NCI-H510A treated with DMSO at 0.1 percent for 48 hours (cell line): Measurements from ENCODE around the gene ELFN1.
"Not testable (repeated sequence)": the region's sequence is repeated elsewhere in the genome, so short reads cannot be mapped to it uniquely, and the experiment has no call there.

Experiments used
- DNase-seq: peaks from one replicate; lab custom pipeline; 2025; lab: John Stamatoyannopoulos, UW

ELFN1 gene

DNA sequence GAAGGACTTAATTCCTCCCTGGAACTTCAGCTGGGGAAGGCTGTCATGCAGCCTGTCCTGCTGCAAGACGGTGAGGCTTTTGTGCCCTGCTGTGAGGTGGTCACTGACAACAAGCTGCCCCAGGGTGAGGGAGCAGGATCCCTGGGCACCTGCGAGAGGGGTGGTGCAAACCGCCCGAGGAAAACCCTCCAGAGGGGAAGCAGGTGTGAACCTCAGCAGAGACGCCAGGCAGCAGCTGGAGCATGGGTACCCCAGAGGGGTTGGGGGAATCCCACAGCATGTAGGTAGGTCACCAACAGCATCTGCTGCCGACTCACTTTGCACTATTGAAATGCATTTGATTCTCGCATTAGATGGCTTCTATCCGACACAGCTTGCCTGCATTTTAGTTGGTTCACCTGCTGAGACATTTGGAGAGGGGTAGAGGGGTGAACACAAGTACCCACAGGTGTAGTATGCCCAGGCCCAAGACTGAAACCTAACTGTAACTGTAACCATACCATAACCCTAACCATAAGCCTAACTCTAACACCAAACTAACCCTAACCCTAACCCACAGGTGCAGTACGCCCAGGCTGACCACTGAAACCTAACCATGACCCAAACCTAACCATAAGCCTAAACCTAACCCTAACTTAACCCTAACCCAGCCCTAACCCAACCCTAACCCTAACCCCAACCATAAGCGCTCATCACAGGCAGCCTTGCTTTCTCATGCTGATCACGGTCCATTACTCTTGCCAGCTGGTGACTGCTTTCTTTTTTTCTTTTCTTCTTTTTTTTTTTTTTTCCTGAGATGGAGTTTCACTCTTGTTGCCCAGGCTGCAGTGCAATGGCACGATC, 85.9 kb downstream of the ELFN1 start:
- DNase-seq, result no peak

DNA sequence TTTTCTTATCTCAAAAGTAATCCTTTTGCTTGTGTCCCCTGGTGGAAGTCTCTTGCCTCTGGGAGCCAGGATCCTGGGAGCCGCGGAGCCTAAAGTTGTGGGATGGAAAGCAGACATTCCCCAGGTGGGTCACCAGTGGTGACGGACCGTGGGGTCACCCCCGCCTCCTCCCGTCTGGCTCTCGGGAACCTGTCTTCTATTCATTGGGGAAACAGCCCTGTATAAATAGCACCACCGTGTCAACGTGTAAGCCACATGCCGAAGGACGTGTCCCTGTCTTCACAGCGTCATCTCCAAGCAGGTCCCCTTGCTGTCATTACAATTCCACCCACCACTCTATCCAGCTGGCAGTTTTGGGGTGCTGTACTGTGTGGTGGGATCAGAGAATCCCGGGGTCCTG, 87.5 kb downstream of the ELFN1 start:
- no peak for DNase-seq

DNA sequence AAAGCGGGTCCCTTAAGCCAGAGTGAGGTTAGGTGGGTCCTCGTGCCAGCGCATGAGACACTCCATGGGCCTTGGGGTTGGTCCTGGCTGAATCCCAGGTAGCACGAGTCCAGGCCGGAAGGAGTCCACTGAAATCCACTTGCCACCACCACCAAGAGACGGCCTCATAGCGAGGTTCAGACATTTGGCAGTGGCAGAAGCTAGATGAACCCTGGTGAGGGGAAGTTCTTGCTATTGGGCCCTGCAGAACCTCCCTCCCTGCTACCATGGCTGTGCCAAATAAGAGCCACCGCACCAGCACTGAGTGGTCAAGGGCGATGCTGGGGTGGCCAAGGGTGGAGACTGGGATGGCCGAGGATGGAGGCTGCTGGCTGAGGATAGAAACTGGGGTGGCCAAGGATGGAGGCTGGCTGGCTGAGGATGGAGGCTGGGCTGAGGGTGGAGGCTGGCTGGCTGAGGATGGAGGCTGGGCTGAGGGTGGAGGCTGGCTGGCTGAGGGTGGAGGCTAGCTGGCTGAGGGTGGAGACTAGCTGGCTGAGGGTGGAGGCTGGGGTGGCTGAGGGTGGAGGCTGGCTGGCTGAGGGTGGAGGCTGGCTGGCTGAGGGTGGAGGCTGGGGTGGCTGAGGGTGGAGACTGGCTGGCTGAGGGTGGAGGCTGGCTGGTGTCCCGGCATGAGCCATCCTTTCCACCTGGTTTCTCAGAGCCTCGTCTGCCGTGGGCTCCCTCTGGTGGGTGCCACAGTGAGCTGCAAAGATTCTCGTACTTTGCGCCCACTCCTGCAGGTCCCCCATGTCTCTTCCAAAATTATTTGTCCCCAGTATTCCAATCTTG, 88.2 kb downstream of the ELFN1 start:
- peak; percentile 28 for DNase-seq

DNA sequence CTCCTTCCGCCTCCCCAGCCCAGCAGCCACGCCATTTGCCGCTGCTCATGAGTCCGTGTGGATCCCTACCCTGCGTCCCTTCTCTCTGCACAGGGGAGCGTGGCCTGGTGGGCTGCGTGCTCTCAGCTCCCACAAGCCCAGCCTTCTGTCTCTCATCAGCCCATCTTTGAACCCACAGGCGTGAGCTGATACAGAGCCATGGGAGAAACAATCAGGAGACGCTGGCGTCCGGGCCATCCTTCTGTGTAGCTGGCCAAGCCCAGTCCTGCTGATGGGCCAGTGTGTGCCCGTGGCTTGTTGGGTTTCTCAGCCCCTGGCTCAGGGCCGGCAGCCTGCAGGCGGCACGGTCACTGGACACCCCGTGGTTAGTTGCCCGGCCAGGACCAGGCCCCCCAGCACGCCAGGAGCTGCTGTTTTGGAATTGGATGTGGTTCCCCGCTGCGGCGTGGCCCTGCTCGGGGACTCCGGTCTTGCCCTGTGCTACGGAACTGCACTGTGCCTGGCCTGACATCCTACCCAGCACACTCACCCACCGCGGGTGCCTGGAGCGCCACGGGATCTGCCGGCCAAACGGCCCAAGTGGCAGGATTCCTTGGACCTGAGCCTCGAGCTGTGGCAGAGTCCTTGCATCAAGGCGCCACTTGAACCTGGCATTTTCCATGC, 88.9 kb downstream of the ELFN1 start:
- DNase-seq, result no peak

DNA sequence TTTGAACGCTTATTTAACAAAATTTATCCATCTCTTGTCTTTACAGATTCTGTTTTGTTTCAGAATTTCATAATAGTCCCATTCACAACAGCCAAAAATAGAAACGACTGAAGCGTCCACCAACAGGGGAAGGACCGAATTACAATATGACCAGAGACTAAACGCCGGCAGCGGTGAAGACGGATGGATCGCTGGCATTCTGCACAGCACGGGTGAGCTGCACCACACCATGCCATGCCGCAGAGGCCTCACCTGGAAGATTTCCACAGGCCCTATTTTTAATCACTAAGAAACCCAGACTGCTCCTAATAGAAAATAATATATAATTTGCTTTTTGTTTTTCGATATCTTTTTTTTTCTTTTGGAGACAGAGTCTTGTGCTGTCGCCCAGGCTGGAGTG, 91.0 kb downstream of the ELFN1 start:
- no peak for DNase-seq

DNA sequence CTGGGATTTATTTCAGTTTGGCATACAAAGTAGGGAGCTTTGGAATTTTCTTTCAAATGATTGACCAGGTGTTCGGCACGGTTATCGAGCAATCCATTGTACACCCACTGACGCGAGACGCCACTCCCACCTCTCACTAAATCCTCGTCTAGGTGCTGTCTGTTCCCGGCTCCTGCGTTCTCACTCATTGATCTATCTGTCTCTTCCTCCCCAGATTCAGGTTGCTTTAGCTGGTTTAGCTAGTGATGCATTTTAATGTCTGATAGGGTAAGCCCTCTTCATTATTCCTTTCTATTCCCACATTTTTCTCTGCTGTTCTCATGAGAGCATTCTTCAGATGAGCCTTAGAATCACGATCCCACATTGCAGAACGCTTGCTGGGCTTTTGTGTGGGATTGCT, 91.7 kb downstream of the ELFN1 start:
- no peak for DNase-seq

DNA sequence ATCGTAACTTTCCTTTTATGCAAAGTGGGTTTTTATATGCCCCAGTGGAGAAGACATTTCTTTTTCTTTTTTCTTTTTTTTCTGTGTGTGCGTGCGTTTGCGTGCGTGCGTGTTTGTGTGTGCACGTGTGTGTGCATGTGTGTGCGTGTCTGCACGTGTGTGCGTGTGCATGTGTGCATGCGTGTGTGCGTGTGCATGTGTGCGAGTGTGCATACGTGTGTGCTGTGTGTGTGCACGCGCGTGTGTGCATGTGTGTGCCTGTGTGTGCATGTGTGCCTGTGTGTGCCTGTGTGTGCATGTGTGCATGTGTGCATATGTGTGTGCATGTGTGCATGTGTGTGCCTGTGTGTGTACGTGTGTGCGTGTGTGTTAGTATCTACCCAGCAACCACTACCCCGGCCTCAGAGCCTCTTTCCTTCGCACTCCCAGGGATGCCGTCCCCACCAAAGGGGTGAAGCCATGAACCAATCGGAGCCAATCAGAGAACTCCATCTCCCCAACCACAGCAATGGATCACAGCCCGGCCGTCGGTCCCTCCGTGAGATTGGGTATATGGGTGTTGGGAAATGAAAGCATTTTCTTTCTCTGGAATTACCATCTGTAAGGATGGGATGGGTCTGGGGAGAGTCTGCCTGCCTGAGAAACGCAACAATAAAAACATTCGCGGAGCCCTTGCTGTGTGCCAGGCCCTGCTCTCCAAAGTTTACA, 92.3 kb downstream of the ELFN1 start:
- no peak for DNase-seq

DNA sequence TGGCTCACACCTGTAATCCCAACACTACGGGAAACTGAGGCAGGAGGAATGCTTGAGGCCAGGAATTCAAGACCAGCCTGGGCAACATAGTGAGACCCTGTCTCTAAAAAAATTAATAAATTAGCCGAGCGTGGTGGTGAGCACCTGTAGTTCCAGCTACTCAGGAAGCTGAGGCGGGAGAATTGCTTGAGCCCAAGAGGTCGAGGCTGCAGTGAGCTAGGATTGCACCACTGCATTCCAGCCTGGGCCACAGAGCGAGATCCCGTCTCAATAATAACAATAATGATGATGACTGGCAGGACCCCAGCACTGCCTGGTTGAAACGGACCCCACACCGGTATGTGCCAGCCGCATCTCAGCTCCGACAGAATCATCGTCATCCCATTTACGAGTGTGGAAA, 93.0 kb downstream of the ELFN1 start:
- DNase-seq, result no peak

DNA sequence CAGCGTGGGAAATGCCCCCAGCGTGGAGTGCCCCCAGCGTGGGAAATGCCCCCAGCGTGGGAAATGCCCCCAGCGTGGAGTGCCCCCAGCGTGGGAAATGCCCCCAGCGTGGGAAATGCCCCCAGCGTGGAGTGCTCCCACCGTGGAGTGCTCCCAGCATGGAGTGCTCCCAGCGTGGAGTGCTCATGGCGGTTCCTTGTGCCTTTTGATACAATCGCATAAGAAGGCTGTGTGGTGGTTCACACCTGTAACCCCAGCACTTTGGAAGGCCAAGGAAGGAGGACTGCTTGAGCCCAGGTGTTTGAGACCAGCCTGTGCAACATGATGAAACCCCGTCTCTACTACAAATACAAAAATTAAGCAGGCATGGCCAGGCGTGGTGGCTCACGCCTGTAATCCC, 93.8 kb downstream of the ELFN1 start:
- DNase-seq, result not testable (repeated sequence)

DNA sequence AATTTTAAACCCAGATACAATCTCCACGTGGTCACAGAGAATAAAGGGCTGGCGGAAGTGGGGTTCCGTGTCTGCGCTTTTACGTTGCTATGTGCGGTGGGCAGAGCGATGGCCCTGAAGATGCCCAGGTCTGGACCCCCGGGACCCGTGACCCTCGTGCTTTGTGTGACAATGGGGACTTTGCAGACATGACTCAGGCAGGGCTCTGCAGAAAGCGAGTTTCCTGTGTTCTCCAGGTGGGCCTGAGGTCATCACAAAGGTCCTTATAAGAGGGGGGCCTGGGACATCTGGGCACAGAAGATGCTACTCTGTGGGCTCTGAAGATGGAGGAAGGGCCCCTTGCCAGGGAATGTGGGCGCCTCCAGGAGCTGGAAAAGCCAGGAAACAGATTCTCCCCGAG, 95.3 kb downstream of the ELFN1 start:
- DNase-seq, result no peak

DNA sequence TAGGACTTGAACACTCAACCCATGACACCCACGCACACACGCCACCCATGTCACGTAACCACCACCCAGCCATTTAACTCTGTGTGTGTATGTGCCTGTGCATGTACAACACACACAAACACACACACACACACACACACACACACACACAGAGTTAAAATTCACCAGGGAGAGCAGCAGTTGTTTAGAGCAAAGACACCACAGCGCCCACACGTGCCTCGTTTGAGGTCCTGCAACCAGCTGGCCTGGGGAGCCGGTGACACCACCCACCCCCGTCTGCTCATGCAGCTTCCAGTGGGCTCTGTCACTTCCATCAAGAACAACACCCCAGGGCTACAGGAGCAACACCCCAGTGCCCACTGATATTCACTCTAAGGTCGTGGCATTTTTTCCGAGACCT, 97.4 kb downstream of the ELFN1 start:
- no peak for DNase-seq

DNA sequence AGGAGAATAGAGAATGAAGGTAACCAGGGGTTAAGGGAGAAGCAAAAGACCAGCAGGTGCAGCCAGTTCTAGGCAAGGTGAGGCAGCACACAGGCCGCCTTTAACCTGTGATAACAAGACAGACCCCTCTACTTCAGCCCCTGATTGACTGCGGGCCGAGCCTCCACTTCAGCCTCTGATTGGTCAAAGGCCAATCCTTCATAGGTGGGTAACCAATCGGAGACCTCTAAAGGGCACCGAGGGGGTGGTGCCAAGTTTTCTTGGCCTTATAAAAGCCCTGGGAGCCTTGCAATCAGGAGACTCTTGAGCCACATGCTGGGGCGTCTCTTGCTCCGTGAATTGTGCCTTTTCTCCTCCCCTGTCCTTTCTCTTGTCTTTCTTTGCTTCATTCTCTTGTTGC, 98.8 kb downstream of the ELFN1 start:
- DNase-seq, result no peak

DNA sequence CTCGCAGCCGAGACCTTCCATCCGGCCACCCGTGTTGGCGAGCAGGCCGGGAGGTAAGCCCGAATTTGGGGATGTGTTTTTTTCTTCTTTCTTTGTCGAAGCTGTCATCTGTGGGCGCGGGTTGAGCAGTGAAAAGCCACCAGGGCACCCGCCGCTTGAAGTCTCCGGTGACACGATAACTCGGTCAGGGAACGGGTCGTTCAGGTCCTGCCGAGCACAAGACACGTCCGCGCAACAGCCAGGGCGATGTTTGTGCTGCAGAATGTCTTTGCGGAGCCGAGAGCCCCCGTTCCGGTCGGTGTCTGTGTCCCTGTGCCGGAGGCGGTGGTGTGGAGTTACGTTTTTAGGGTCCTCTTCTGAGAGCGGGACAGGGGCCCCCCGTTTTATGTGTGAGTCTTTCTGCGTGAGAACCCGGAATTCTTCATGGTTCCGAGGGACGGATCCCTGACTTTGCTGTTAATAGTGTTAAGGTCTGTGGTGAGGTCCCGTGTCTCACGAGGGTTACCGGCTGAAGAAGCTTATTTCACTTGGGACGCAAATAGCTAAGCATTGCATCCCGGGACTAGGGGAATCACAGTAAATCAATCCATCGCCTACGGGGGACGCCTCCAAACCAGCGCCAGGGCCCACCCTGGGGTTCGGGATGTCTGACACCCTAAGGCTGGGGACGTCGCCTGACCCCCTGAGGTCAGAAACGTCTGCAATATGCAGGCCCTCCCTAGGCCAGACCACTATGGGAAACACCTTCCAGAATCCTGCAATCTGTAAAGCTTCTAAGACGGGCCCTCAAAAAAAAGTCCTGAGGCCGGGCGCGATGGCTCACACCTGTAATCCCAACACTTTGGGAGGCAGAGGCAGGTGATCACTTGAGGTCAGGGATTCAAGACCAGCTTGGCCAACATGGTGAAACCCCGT, 99.5 kb downstream of the ELFN1 start:
- DNase-seq, result no peak

DNA sequence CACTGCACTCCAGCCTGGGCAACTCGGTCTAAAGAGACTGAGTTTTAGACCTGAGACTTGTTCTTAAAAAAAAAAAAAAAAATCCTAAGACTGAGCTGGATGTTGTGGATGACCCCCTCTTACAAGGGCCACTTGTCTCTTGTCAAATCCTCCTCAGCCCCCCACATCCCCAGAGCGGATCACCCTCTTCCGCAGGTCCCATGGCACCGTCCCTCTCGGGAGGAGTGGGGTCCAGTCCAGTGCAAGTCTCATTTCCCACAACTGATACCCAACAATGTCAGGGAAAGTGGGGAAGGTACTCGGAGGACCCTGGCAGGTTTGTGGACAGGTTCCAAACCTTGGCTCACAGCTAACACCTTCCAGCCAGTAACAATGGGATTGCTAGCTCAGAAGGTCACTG, 100.3 kb downstream of the ELFN1 start:
- no peak for DNase-seq

DNA sequence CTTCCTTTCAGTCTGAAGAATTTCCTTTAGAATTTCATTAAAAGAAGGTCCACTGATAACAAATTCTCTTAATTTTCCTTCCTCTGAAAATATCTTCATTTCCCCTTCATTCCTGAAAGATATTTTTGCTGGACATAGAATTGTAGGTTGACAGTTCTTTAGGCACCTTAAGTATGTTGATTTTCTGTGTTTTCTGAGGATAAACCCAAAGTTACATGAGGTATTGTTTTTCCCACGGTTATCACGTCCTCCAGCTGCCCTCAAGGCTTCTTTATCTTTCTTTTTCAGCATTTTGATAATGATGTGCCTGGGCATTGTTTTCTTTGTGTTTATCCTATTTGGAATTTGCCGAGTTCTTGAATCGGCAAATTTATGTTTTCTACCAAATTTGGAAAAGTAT, 105.3 kb downstream of the ELFN1 start:
- DNase-seq, result no peak

DNA sequence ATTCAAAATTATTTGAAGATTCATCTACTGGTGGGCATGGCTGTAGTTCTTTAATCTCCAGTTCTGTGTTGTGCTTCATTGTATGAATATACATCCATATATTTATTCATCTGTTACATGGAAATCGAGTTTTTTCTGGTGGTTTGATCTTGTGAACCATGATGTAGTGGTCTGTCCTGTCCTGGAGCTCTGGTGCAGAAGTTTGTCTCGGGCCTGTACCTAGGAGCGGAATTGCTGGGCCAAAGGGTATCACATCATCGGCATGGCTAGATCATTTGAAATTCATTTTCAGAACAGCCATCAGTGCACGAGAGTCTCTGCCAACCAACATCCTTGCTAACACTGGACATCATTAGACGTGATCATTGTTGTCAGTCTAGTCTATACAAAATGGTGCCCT, 107.0 kb downstream of the ELFN1 start:
- no peak for DNase-seq

DNA sequence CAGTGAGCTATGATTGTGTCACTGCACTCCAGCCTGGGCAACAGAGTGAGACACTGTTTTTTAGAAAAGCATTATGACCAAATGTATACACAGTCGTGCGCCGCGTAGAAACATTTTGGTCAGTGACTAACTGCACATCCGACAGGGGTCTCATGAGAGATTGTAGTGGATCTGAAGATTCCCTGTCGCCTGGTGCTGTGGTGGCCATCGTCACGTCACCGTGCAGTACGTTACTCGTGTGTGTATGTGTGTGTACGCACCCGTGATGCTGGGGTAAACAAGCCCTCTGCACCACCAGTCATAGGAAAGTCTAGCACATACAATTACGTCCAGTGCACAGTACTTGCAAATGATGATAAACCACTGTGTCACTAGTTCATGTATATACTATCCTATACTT, 109.4 kb downstream of the ELFN1 start:
- no peak for DNase-seq

DNA sequence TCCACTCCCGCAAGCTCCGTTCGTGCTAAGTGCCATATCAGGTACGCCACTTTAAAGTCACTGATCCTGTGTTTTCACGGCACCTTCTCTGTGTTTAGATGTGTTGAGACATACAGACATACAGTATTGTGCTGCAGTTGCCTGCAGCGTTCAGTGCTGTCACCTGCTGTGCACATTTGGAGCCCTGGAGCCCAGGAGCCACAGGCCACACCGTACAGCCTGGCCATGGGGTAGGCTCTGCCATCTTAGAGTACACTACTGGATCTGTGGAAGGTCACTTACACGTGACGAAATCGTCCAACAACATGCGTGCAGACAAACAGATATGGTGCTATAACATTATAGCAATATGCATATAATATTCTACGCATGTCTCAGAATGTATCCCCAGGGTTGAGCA, 111.3 kb downstream of the ELFN1 start:
- DNase-seq, result no peak

DNA sequence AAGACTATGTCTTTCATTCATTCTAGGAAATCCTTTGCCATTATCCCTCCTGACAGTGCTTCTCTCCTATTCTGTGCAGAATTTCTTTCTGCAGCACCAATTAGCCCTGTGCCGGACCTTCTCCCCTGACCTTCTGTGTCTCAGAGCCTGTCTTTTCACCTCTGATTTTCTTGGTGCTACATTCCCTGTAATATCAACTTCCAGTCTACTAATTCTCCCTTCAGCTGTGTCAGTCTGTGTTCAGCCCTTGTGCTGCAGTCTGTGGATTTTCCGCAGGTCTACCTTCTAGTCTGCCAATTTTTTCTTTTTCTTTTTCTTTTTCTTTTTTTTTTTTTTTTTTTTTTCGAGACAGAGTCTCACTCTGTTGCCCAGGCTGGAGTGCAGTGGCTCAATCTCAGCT, 115.8 kb downstream of the ELFN1 start:
- DNase-seq, result no peak

DNA sequence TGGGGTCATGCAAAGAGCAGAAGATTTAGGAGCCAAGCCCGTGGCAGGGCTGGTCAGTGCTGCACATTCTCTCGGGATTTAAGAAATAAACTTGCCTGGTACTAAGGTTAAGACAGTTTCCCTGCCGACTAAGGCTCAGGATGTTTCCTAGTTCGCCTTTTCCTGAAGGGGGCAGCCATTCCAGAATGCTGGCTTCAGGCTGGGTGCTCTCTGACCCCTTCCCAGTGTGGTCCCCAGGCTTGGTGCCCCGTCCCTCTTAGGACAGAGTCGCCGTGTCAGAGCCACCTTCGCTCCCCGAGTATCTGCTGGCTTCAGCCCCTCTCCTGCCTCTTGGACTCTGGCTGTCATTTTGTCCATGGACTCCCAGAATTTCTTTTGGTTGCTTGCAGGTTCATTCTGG, 117.2 kb downstream of the ELFN1 start:
- no peak for DNase-seq

DNA sequence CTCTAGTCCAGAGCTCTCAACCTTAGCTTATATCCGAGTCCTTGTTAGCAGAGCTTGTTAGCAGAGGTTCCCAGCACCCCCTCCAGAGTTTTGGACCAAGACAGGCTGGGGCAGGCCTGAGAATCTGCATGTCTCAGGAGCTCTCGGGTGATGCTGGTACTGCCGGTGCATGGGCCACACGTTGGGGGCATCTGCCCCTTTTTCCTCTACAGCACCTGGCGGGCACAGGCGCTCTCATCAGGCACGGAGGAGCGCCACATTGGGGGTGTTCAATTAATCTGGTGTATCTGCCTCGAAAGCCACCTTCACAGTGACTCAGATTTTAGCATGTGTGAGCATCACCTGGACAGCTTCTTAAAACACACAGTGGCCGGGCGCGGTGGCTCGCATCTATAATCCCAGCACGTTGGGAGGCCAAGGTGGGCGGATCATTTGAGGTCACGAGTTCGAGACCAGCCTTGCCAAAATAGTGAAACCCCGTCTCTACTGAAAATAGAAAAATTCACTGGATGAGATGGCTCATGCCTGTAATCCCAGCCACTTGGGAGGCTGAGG, 117.7 kb downstream of the ELFN1 start:
- DNase-seq, result no peak
